Liver (tissue), 9 donors: Measurements from ENCODE around the gene CAMKMT. TPM values are rescaled to one million over a fixed set of nuclear protein-coding genes. Genes with fewer than 3 reads are reported as not detected.

Source experiments
- DNase-seq: peaks from one replicate; pipeline ENCODE4 v3.0.0-alpha.2; 2017; ENCODE audit warnings: low spot score
- H3K27ac ChIP-seq, 2 donors: one replicate each; pipeline ENCODE4 v1.7.0; 2013; ENCODE audit warnings: inconsistent platforms in 2 of 2, low read length in 2 of 2, control low read depth in 1 of 2, low read depth in 1 of 2, mild to moderate bottlenecking in 1 of 2
- H3K27me3 ChIP-seq, 4 donors: one replicate each; pipeline versions ENCODE4 v1.6.1 to v1.7.0; 2013; ENCODE audit warnings: low read length in 3 of 4, inconsistent platforms in 1 of 4, mild to moderate bottlenecking in 1 of 4, moderate library complexity in 1 of 4; ENCODE audit not compliant: control insufficient read depth in 4 of 4, insufficient read depth in 4 of 4
- H3K36me3 ChIP-seq, 4 donors: one replicate each; pipeline versions ENCODE4 v1.6.1 to v1.7.0; 2013; ENCODE audit warnings: low read length in 3 of 4, mild to moderate bottlenecking in 3 of 4, low read depth in 1 of 4, moderate library complexity in 1 of 4; ENCODE audit not compliant: control insufficient read depth in 4 of 4, insufficient read depth in 3 of 4
- H3K4me1 ChIP-seq, 4 donors: one replicate each; pipeline versions ENCODE4 v1.6.1 to v1.7.0; 2013; ENCODE audit warnings: low read length in 3 of 4, mild to moderate bottlenecking in 3 of 4, moderate library complexity in 1 of 4; ENCODE audit not compliant: control insufficient read depth in 4 of 4, insufficient read depth in 4 of 4
- H3K4me3 ChIP-seq, 3 donors: one replicate each; pipeline versions ENCODE4 v1.6.1 to v1.7.0; 2013; ENCODE audit warnings: low read length in 3 of 3, control low read depth in 1 of 3, low read depth in 1 of 3, mild to moderate bottlenecking in 1 of 3
- H3K9ac ChIP-seq, 2 donors: one replicate each; pipeline ENCODE4 v1.7.0; 2013; ENCODE audit warnings: low read length in 2 of 2, mild to moderate bottlenecking in 2 of 2, moderate library complexity in 2 of 2, control low read depth in 1 of 2, low read depth in 1 of 2
- H3K9me3 ChIP-seq, 4 donors: one replicate each; pipeline versions ENCODE4 v1.6.1 to v1.7.0; 2013; ENCODE audit warnings: low read length in 3 of 4; ENCODE audit not compliant: control insufficient read depth in 4 of 4
- CTCF ChIP-seq: fragments of 150-350 bp; IDR thresholded peaks from 2 replicates; pipeline ENCODE4 v1.5.1; 2017; ENCODE audit warnings: improper control_type of control experiment, low read depth, low read length; ENCODE audit not compliant: missing input control
- EGR1 ChIP-seq, 2 donors: IDR thresholded peaks; 2 replicates each; pipeline ENCODE4 v1.6.1; 2016 to 2018; ENCODE audit warnings: antibody characterized with exemption in 2 of 2, low read depth in 2 of 2
- FOXA1 ChIP-seq: IDR thresholded peaks from 2 replicates; pipeline ENCODE4 v1.6.1; 2016; ENCODE audit warnings: antibody characterized with exemption
- FOXA2 ChIP-seq: IDR thresholded peaks from 2 replicates; pipeline ENCODE4 v1.6.1; 2016; ENCODE audit warnings: antibody characterized with exemption
- GABPA ChIP-seq, 2 donors: IDR thresholded peaks in 1 of 2; conservative IDR thresholded peaks in 1 of 2; 2 replicates each; pipeline ENCODE4 v1.6.1; 2016; ENCODE audit warnings: antibody characterized with exemption in 2 of 2, mild to moderate bottlenecking in 1 of 2, moderate library complexity in 1 of 2
- HNF4A ChIP-seq, 2 donors: conservative IDR thresholded peaks; 2 replicates each; pipeline ENCODE4 v1.6.1; 2016; ENCODE audit warnings: antibody characterized with exemption in 2 of 2, mild to moderate bottlenecking in 2 of 2
- HNF4G ChIP-seq: IDR thresholded peaks from 2 replicates; pipeline ENCODE4 v1.6.1; 2016; ENCODE audit warnings: antibody characterized with exemption
- JUND ChIP-seq, 2 donors: IDR thresholded peaks; 2 replicates each; pipeline ENCODE4 v1.6.1; 2016; ENCODE audit warnings: antibody characterized with exemption in 2 of 2
- MAX ChIP-seq: IDR thresholded peaks from 2 replicates; pipeline ENCODE4 v1.6.1; 2016; ENCODE audit warnings: antibody characterized with exemption
- NR2F2 ChIP-seq: IDR thresholded peaks from 2 replicates; pipeline ENCODE4 v1.6.1; 2016; ENCODE audit warnings: antibody characterized with exemption
- RXRA ChIP-seq, 2 donors: IDR thresholded peaks; 2 replicates each; pipeline ENCODE4 v1.6.1; 2017 to 2018; ENCODE audit warnings: antibody characterized with exemption in 2 of 2, mild to moderate bottlenecking in 1 of 2
- SP1 ChIP-seq: IDR thresholded peaks from 2 replicates; pipeline ENCODE4 v1.6.1; 2018; ENCODE audit warnings: antibody characterized with exemption, mild to moderate bottlenecking
- YY1 ChIP-seq: IDR thresholded peaks from 2 replicates; pipeline ENCODE4 v1.6.1; 2016; ENCODE audit warnings: antibody characterized with exemption, mild to moderate bottlenecking
- WGBS: extraction: QIAGEN DNeasy Blood & Tissue Kit; methylation state at CpG from one replicate; pipeline ENCODE4 v1.1.7; 2013; 5-methylcytosine and 5-hydroxymethylcytosine counted together
- polyA plus RNA-seq, 2 donors: library from polyadenylated mRNA; stranded (reverse) in 1 of 2; unstranded in 1 of 2; fragments of 200-250 nt in 1 of 2; fragments of >200 nt in 1 of 2; fragmentation: Nextera tagmentation in 1 of 2; extraction: Ambion mirVana in 1 of 2; gene quantifications; one replicate each; pipeline versions ENCODE4 v1.2.1 to v1.2.3, GENCODE V29; 2013 to 2015
- total RNA-seq, 2 donors: library from RNA; depleted of rRNA; stranded (reverse); fragments of >200 nt; gene quantifications; one replicate each; pipeline ENCODE4 v1.2.3, GENCODE V29; 2014
- TF ChIP-seq, protein P1 (sequence below): IDR thresholded peaks from 2 replicates; pipeline ENCODE4 v1.6.1; 2016; ENCODE audit warnings: antibody characterized with exemption
- TF ChIP-seq, protein P2 (sequence below): IDR thresholded peaks from 2 replicates; pipeline ENCODE4 v1.6.1; 2016; ENCODE audit warnings: antibody characterized with exemption, mild to moderate bottlenecking
- donor health status: healthy.
- donor health status: healthy.
- donor health status: healthy.
- donor health status: healthy.
- donor health status: healthy.

Gene CAMKMT
- total and polyA plus RNA-seq, 4 donors = 1.5 to 12.7 (median 7.1) TPM

GRCh38 chr2:44786817-44787214 lies 425.1 kb downstream of the CAMKMT start:
- no peaks in the 10 kb centered on the region for H3K36me3 ChIP-seq
- no peak for DNase-seq
- H3K4me3 ChIP-seq = no peak overlapping the region
- TF ChIP-seq, protein P1, sequence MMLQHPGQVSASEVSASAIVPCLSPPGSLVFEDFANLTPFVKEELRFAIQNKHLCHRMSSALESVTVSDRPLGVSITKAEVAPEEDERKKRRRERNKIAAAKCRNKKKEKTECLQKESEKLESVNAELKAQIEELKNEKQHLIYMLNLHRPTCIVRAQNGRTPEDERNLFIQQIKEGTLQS = no peak
- TF ChIP-seq, protein P2, sequence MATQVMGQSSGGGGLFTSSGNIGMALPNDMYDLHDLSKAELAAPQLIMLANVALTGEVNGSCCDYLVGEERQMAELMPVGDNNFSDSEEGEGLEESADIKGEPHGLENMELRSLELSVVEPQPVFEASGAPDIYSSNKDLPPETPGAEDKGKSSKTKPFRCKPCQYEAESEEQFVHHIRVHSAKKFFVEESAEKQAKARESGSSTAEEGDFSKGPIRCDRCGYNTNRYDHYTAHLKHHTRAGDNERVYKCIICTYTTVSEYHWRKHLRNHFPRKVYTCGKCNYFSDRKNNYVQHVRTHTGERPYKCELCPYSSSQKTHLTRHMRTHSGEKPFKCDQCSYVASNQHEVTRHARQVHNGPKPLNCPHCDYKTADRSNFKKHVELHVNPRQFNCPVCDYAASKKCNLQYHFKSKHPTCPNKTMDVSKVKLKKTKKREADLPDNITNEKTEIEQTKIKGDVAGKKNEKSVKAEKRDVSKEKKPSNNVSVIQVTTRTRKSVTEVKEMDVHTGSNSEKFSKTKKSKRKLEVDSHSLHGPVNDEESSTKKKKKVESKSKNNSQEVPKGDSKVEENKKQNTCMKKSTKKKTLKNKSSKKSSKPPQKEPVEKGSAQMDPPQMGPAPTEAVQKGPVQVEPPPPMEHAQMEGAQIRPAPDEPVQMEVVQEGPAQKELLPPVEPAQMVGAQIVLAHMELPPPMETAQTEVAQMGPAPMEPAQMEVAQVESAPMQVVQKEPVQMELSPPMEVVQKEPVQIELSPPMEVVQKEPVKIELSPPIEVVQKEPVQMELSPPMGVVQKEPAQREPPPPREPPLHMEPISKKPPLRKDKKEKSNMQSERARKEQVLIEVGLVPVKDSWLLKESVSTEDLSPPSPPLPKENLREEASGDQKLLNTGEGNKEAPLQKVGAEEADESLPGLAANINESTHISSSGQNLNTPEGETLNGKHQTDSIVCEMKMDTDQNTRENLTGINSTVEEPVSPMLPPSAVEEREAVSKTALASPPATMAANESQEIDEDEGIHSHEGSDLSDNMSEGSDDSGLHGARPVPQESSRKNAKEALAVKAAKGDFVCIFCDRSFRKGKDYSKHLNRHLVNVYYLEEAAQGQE = no peak
- no peak for TF ChIP-seq GABPA (IDR thresholded peaks at IDR 0.05 in 1 of 2, conservative IDR thresholded peaks at IDR 0.05 in 1 of 2)
- no peak for TF ChIP-seq NR2F2
- no peak for TF ChIP-seq EGR1 (IDR thresholded peaks at IDR 0.05; ENCODE audit: low read depth in 2 of 2)
- no peak for TF ChIP-seq SP1
- TF ChIP-seq HNF4A (conservative IDR thresholded peaks at IDR 0.05) = no peak
- no peak for TF ChIP-seq HNF4G
- no peak for TF ChIP-seq JUND (IDR thresholded peaks at IDR 0.05)
- no peak for TF ChIP-seq RXRA (IDR thresholded peaks at IDR 0.05)
- TF ChIP-seq FOXA2 = no peak
- no peak for TF ChIP-seq FOXA1
- no peak overlapping the region for H3K9ac ChIP-seq
- peaks cover 0 to 3% (median under 1%) of the 10 kb centered on the region in 4 donors for H3K9me3 ChIP-seq
- whole genome bisulfite sequencing = 93% methylated on average over 5 of the region's 5 CpGs
- H3K4me1 ChIP-seq = peaks cover 0 to 6% (median 2%) of the 10 kb centered on the region in 4 donors
- H3K27ac ChIP-seq = no peak overlapping the region
- no peaks in the 10 kb centered on the region for H3K27me3 ChIP-seq

DNA sequence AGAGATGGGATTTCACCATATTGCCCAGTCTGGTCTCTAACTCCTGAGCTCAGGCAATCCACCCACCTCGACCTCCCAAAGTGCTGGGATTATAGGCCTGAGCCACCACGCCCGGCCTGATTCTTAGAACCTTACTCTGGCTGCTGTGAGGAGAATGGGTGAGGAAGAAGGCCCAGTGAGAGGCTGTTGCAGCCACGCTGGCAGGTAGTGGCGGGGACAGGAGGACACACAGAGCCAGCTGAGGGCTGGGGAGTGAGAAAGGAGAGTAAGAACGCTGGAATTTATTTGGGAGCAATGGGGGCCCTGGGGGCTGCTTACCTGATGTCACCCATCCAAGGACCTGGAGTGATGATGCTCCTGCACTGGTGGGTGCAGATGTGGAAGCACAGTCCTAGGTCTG lies 425.9 kb downstream of the CAMKMT start:
- no peak for TF ChIP-seq CTCF
- TF ChIP-seq, protein P1 = no peak
- no peak for TF ChIP-seq YY1
- TF ChIP-seq EGR1 (IDR thresholded peaks at IDR 0.05; ENCODE audit: low read depth in 2 of 2) = no peak
- no peak for TF ChIP-seq JUND (IDR thresholded peaks at IDR 0.05)
- no peak for TF ChIP-seq RXRA (IDR thresholded peaks at IDR 0.05)
- no peak for TF ChIP-seq MAX
- TF ChIP-seq HNF4G = no peak
- H3K36me3 ChIP-seq = no peaks in the 10 kb centered on the region
- H3K27ac ChIP-seq = no peak overlapping the region
- peaks cover 0 to 6% (median 2%) of the 10 kb centered on the region in 4 donors for H3K4me1 ChIP-seq
- no peak for DNase-seq
- WGBS = 92% methylated on average over 6 of the region's 6 CpGs
- H3K9ac ChIP-seq = no peak overlapping the region
- H3K4me3 ChIP-seq = no peak overlapping the region
- H3K27me3 ChIP-seq = no peaks in the 10 kb centered on the region
- H3K9me3 ChIP-seq = peaks cover 0 to 3% (median under 1%) of the 10 kb centered on the region in 4 donors
